ENCODE data around the gene SBF2. TPM values are rescaled to one million over a fixed set of nuclear protein-coding genes. Genes with fewer than 3 reads are reported as not detected.

SBF2 gene
- total and polyA plus RNA-seq, 2 of the 13 experiments (the other 11 are each of a cell fraction or from before 2014, with no cell fraction given): 24.0 to 45.8 TPM

- TF ChIP-seq ZBTB14 (CRISPR knock-in tag; IDR thresholded peaks at IDR 0.05) (no peak), AHDC1 (CRISPR knock-in tag; IDR thresholded peaks at IDR 0.05; ENCODE audit: borderline replicate concordance) (no peak), MAFF (IDR thresholded peaks at IDR 0.05; ENCODE audit: low read depth, low read length) (no peak), ZKSCAN5 (CRISPR knock-in tag; IDR thresholded peaks at IDR 0.05) (no peak), LCORL (IDR thresholded peaks at IDR 0.05) (no peak), LCORL (CRISPR knock-in tag; IDR thresholded peaks at IDR 0.05) (no peak), ZBTB43 (CRISPR knock-in tag; conservative IDR thresholded peaks at IDR 0.05) (no peak), ZNF251 (CRISPR knock-in tag; IDR thresholded peaks at IDR 0.05) (no peak), ZNF556 (CRISPR knock-in tag; IDR thresholded peaks at IDR 0.05; ENCODE audit: borderline replicate concordance) (no peak), ZNF558 (CRISPR knock-in tag; IDR thresholded peaks at IDR 0.05; ENCODE audit: borderline replicate concordance) (no peak), ZZZ3 (CRISPR knock-in tag; IDR thresholded peaks at IDR 0.05; ENCODE audit: borderline replicate concordance) (no peak)
Measured at GRCh38 chr11:9980931-9981330, 313.1 kb downstream of the SBF2 start (continued).
